HG03139 (cell line): ENCODE measurements around the gene SSTR4.

ENCODE experiments used
- ATAC-seq: cut with Tn5 transposase; IDR thresholded peaks from one replicate; pipeline ENCODE4 v1.9.1; 2021; ENCODE audit not compliant: unreplicated experiment

Gene SSTR4

GRCh38 chr20:23039885-23040508 lies 4.9 kb downstream of the SSTR4 start:
- no peak for ATAC-seq

DNA sequence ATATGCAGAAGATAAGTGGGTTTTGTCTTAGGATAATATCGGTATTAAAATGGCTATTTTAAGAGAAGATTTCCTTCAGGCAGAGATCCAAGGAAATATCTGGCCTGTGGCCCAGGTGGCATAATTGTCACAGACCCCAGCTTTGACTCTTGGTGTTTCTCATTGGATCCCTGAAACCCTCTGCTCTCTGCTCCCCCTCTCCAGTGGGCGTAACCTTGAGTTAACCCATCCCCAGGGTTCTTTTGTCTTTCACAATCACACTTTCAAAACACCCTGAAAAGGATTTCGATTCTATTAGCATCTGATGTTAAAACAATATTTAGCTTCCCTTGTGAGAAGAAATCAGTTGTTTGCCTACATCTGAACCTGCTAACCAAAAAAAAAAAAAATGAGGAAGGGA lies 7.2 kb downstream of the SSTR4 start:
- ATAC-seq, result no peak

GRCh38 chr20:23043376-23043775 lies 8.3 kb downstream of the SSTR4 start:
- no peak for ATAC-seq

GRCh38 chr20:23046431-23046830 lies 11.3 kb downstream of the SSTR4 start:
- no peak for ATAC-seq

DNA sequence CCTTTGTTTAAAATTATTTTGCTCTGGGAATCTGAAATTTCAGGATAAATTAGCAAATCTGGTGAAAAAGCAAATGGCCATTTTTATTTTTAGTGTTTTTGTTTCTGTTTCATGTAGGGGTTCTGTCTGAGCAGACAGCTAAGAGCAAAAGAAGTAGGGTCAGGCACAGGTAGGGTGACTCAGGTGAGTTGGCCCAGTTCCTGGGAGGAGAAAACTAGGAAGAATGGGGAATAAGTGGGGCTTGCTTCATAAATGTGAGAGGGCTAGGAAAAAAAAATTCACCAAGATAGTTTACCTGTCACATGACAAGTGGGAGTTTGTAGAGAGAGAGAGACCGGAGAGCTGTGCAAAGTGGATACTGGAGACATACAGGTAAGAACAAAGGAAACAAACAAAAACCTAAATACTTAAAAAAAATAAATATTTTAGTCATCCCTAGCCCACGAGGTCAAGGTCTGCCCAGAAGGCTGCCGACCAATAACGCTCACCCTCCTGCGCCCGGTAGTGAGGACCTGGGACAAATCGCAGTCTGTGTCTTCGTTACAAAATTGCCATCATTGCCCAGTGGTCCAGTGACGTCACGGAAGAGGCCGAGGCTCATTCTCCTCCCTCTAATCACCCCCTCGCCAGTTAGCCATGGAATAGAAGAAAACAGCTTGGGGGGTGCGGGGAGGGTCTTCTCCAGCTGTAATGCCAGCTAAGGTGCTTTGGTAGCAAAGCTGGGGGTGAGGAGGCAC lies 12.1 kb downstream of the SSTR4 start:
- no peak for ATAC-seq

DNA sequence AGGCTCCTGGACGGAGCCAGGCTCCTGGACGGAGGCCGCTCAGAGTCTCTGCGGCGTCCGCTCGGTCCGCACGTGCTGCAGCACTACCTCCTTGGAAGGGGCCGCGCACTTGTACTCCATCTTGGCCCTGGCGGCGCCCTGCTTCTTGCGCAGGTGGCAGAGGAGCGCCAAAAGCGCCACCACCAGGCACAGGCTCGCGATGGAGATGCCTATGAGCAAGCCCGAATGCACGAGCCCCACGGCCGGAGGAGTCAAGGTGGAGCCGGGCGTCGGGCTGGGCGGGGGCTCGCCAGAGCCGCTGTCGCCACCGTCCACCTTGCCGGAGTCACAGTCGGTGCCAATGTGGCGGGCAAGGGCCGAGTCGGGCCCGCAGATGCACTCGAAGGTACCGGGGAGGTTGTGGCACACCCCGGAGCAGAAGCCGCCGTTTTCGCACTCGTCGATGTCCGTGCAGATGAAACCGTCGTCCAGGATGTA lies 12.7 kb downstream of the SSTR4 start:
- no peak for ATAC-seq

DNA sequence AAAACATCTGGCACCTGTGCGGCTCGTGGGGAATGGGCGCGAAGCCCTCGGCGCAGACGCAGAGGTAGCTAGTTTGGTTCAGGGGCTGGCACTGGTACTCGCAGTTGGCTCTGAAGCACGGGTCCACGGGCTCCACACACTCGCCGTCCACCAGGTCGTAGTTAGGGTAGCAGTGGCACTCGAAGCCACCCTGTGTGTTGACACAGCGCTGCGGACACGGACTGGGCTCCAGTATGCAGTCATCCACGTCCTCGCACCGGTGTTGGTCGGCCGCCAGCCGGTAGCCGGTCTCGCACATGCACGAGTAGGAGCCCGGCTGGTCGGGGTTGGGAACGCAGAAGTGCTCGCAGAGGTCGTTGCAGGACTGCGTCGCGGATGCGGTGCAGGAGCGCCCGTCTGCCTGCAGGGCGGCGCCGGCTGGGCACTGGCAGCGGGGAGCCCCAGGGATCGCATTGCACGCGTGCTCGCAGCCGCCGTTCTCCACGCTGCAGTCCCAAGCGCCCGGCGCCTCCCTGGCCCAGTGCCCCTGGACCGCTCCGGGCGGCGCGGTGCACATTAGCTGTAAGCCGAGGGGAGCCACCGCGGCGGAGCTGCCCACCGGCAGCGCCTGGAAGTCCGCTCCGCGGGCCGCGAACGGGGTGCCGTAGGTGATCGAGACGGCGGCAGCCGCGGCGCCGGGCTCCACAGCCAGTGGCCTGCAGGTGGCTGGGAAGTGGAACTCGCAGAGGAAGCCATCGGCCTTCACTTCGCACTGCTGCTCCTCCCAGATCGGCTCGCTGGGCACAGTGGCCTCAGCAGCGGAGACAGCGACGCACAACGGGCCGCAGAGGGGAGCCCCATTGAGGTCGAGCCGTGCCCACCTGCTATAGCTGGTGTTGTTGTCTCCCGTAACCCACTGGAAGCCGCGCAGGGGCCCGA lies 13.4 kb downstream of the SSTR4 start:
- no peak for ATAC-seq

DNA sequence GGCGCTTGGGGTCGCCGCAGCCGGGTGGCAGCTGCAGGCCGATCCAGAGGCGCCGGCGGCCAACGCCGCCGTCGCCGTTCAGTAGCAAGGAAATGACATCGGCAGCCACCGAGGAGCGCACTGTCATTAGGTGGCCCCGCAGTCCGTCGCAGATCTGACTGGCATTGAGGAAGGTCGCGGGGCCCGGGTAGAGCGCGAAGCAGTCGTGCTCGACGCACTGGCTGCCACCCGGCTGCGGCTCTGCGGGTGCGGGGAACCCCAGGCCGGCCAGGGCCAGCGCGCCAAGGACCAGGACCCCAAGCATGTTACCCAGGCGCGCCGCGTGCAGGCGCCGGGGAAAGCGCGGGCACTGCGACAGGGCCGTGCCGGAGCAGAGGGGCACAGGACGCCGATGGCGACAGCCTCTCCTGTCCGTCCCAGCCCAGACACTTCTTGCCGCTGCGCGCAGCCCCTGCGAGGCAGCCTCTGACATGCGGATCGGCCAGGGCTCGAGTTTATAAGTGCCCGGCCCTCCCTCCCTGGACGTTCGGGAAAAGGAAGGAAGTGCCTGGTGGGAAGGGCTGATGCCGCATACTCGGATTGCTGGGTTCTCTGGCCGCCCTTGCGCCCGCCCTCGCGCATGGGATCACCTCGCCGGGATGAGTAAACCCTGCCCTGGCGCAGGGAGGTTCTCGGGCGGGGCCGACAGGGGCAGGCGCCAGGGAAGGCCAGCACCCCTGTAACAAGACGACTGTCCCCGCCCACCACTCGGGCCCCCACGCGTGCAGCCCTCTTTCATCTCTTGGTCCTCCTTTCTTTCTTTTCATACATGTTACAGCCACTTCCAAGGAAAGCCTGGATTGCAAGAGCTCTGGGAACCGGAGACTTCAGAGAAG lies 14.3 kb downstream of the SSTR4 start, which contains the start of gene THBD:
TSS of gene THBD (minus strand) at position 472 of the 875 bp plus-strand sequence. CDS start at position 304, 168 bp downstream.
- ATAC-seq, result no peak

GRCh38 chr20:23050076-23050838 lies 15.1 kb downstream of the SSTR4 start:
- ATAC-seq, result no peak

- ATAC-seq, result no peak
Measured at GRCh38 chr20:23050847-23051627, 15.9 kb downstream of the SSTR4 start.

- ATAC-seq, result no peak
Measured at GRCh38 chr20:23052904-23053303, 17.8 kb downstream of the SSTR4 start.

DNA sequence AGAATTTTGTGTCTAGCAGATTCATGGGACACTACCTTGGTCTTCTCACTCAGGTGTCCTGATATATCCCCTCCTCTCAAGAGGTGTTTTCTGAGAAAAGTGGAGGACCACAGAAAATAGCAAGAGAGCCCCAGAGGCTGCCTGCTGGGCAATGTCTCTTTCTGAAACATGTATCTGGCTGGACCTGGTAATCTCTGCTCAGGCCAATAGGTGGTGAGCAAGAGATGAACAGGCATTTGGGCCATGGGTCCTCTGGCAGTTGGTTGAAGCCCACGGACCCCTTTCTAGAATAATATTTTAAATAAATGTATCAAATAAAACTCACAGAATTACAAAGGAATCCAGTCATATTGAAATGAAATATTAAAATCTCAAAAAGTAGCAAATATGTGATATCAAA lies 23.1 kb downstream of the SSTR4 start:
- no peak for ATAC-seq

GRCh38 chr20:23059001-23059400 lies 23.9 kb downstream of the SSTR4 start:
- ATAC-seq, result no peak

GRCh38 chr20:23059846-23060245 lies 24.7 kb downstream of the SSTR4 start:
- no peak for ATAC-seq

DNA sequence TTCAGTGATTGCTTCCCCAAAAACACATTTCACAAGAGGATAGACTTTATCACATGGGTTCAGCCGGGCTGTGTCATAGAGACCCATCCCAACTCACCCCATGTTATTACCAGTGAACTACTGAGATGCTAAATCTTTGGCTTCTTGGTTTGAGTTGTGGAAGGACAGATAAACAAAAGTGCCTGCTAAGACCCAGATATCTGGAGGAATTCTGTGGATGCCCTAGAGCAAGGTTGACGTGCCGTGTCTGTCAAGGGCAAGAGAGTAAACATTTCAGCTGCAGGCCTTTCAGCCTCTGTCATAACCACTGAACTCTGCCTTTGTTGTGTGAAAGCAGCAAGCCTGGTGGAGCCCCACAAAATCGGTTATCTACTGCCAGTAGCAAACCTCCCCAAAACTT lies 25.5 kb downstream of the SSTR4 start:
- no peak for ATAC-seq

DNA sequence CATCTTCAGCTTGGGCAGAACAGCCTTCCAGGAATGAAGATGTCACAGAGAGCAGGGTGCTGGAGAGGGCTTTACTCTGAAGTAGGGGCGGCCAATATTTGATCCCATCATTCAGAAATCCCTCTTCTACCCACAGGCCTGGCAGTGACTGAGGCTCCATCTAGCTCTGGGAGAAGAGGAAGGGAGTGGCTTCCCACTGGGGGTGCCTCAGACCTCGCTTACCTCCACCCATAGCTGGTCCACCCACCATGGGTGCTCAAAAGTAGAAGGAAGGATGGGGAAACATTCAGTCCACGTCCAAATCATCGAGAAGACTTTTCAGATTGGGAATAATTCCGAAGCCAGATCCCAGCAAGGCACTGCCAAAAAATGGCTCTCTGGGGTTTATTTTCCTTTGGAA lies 26.1 kb downstream of the SSTR4 start:
- no peak for ATAC-seq

- ATAC-seq, result no peak
Measured at GRCh38 chr20:23061734-23062561, 26.8 kb downstream of the SSTR4 start.

DNA sequence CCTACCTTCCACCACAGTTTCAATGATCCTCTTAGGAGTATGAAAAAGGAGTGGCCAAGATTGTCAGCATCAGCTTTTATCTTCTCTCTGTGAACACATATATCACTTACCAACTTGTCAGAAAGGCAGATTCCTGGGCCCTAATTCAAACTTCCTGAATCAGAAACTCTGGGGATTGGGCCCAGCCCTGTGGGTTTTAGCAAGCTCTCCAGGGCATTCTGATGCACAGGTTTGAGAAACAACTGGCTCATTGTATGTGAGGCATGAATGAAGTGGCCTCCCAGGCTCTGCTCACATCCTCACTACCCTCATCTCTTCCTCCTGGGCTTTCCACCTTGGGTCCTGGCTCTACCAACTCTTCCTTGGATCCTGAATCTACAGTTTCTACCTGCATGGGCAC lies 27.5 kb downstream of the SSTR4 start:
- no peak for ATAC-seq
